GM19023 (cell line): ENCODE results near the gene ABHD15.

Experiments
- ATAC-seq: cut with Tn5 transposase; IDR thresholded peaks from one replicate; pipeline ENCODE4 v1.9.1; 2021; ENCODE audit warnings: mild to moderate bottlenecking, moderate library complexity; ENCODE audit not compliant: unreplicated experiment

The ABHD15 gene, protein sequence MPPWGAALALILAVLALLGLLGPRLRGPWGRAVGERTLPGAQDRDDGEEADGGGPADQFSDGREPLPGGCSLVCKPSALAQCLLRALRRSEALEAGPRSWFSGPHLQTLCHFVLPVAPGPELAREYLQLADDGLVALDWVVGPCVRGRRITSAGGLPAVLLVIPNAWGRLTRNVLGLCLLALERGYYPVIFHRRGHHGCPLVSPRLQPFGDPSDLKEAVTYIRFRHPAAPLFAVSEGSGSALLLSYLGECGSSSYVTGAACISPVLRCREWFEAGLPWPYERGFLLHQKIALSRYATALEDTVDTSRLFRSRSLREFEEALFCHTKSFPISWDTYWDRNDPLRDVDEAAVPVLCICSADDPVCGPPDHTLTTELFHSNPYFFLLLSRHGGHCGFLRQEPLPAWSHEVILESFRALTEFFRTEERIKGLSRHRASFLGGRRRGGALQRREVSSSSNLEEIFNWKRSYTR

DNA sequence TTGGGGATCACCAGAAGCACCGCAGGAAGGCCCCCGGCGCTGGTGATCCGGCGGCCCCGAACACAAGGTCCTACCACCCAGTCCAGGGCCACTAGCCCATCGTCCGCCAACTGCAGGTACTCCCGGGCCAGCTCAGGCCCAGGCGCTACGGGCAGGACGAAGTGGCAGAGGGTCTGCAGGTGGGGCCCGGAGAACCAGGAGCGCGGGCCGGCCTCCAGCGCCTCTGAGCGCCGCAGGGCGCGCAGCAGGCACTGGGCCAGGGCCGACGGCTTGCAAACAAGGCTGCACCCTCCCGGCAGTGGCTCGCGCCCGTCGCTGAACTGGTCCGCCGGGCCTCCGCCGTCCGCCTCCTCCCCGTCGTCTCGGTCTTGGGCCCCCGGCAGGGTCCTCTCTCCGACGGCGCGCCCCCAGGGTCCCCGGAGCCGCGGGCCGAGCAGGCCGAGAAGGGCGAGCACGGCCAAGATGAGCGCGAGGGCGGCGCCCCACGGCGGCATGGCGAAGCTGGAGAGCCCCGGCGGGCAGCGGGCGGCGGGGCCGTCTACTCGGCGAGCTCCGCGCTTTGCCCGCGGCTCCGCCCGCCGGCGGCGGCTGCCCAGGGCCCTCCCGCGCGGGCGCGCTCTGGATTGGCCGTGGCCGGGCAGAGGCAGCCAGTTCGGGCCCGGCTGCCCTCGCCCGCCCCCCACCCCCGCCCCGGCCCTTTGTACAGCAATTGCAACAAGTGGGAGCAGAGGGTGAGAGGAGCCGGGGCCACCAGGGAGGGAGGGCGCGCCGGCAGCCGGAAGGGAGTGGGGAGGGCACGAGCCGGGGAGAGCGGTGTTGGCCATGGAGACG lies at the start of gene ABHD15:
ABHD15 (minus strand) TSS at position 565 of the 831 bp plus-strand sequence; CDS start at position 494, 71 bp downstream.
- no peak for ATAC-seq

DNA sequence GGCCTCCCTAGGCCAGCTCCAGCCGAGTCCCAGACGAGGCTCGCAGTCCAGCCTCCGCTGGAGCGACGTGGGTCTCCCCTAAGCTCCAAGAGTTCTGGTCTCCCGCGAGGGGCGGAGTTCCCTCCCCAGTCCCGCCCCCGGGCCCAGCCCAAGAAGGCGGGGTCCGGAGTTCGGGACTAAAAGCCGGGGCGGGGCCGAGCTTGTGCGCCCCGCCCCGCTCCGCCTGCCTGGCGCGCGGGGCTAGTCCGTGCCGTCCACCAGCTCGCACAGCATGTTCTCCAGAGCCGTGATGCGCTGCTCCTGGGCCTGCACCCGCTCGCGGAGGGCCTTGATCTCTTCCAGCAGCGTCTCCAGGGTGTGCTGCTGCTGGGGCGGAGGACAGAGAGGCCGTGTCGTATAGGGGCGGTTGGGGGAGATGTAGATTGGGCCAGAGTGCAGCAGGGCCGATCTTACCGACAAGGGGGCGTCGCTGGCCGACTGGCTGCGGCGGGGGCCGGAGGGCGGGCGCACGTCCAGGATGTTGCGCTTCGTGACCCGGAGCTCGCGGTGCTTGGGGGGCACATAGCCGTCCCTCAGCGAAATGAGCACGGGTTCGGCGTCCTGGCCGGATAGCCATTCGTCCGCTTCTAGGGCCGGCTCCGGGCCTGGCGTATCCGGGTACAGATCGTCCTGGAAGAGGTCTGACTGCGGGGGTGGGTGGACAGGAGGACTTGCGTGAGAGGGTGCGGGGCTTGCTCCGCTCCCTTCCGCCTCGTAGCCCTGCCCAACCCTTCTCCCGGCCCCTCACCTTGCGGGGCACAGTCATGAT lies 48.9 kb upstream of the ABHD15 start:
- peak; percentile 61 for ATAC-seq

DNA sequence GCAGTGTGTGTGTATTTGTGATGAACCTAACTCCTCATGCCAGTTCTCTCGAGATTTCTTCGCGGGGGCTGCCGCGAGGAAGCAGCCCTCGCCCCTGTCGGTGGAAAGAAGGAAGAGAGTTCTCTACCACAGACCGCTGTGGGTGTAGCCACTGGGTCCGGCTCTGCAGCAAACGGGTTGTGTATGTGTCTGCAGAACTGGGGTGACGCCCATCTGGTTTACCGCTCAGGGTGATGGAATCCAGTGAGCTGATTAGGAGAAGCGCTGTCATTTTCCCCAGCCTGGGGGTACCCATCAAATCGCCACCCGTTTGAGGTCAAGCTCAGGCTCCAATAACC lies 48.2 kb upstream of the ABHD15 start:
- no peak for ATAC-seq

DNA sequence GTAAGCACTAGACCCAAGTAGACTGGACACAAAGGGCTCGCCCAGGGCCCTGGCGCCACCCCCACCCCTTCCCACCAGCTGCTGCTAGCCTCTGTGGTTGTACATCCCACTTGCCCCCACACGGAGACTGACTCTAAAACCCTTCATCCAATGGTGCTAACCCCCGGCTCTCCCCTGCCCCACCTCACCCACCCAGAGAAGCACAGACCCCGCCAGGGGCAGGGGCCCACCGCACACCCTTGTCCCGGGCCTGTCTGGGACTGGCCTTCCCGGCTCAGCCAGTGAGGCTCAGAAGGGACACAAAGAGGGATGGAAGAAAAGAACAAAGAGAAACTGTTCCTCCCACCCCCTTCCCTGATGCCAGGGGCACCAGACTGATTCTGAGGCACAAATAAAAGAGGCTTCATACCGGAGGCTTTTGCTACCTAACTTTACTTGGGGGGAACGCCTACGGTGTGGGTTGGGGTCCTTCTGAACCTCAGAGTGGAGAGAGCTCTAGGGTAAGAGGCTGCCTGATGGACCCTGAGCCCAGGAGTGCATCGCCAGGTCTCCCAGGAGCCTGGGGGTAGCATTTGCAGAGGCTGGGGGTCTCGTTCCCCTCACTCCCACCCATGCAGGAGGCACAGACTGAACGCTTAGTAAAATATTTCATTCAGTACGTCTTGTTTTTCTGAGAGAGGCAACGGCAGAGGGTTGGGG lies 47.7 kb upstream of the ABHD15 start:
- no peak for ATAC-seq

DNA sequence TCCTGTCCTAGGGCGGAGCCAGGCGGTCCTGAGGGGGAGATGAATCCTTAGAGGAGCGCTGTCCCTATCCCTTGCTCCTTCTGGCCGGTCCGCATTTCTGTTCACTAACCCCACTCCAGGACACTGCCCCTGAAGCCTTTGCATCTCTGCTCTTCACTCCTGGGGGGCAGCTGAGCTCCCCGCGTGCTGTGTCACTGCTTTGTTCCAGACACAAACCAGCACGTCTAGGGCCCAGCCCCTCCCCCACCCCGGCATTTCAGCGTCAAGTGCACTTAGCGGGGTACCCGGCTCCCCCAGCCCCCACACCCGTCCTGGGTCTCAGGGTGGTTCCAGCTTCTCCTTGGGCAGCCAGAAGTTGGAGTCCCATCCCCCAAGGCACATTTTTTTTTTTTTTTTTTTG lies 47.0 kb upstream of the ABHD15 start:
- ATAC-seq = no peak

DNA sequence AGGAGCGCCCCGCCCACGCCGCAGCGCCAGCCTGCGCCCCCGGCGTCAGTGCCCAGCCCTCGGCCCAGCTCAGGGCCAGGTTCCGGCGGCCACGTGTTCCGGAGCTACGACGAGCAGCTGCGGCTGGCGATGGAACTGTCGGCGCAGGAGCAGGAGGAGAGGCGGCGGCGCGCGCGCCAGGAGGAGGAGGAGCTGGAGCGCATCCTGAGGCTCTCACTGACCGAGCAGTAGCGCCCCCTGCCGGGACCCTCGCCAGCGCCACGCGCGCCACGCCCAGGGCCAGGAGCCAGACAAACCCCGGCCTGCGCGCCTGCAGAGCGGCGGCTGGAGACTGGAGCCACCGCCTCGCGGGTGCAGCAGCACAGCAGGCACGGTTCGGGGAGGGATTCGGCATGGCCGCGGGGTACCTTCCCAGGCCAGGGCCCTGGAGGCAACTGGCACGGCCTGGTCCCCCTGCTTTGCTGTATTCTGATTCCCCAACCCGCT lies 46.6 kb upstream of the ABHD15 start:
- no peak for ATAC-seq

DNA sequence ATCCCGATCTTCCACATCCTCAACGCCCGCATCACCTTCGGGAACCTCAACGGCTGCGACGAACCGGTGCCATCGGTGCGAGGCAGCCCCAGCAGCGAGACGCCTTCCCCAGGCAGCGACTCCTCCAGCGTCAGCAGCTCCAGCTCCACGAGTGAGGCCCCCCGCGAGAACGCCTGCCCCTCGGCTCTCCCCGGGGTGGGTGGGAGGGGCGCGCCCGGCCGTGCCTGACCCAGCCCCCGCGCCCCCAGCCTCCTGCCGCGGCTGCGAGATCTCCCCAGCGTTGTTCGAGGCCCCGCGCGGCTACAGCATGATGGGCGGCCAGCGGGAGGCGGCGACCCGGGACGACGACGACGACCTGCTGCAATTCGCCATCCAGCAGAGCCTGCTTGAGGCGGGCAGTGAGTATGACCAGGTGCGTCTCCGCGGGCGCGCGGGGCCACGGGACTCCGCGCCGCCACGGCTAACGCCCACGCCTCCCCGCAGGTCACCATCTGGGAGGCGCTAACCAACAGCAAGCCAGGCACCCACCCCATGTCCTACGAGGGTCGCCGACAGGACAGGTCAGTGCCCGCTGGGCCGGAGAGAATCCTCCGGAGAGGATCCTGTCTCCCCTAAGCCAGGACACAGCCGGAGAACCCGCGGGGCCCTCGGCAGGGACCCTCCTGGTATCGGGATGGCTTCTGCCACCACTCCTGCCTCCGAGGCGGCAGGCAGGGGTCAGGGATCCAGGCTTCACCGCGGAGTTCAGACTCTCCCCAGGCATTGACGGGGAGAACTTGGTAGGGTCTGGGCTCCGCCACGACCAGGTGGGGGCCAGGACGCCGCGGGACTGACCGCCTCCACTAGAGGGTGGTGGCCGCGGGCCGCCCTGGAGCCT lies 45.8 kb upstream of the ABHD15 start:
- ATAC-seq = no peak

DNA sequence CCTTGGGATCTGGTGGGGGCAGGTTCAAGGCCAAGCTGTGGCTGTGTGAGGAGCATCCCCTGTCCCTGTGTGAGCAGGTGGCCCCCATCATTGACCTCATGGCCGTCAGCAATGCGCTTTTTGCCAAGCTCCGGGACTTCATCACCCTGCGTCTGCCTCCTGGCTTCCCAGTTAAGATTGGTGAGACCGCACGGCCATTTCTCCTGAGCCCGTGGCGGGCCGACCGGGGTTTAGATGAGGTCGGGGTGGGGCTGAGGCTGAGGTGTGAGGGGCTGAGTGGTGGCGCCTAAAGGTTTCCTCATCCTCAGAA lies 45.2 kb upstream of the ABHD15 start:
- no peak for ATAC-seq

DNA sequence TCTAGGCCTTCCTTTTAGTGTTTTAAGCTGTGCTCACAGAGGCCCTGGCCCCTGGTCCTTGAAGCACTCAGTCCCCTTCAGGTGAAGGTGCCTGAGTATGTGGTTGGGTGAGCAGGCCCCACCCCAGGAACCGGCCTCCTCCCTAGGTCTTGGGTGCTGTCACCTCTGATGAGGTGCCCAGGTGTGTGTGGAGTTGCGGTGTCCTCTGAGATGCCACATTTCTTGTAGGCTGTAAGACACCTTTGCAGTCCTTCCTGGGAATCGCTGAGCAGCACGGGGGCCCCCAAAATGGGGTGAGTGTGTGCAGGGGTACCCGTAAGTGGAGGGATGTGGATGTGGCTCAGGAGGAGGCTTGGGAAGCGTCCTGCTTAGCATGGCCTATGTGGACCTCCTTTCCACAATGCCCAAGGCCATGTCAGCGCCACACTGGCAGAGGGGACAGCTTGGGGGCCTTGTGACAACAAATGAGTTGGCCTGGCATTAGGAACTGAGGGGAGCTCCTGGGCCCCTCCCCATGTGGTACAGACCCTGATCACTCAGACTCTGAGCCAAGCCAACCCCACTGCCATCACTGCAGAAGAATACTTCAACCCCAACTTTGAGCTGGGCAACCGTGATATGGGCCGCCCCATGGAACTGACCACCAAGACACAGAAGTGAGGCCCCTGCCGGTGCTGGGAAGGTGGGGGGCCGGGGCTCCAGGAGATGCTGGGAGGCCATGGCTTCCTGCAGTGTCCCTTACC lies 44.7 kb upstream of the ABHD15 start:
- ATAC-seq = no peak

DNA sequence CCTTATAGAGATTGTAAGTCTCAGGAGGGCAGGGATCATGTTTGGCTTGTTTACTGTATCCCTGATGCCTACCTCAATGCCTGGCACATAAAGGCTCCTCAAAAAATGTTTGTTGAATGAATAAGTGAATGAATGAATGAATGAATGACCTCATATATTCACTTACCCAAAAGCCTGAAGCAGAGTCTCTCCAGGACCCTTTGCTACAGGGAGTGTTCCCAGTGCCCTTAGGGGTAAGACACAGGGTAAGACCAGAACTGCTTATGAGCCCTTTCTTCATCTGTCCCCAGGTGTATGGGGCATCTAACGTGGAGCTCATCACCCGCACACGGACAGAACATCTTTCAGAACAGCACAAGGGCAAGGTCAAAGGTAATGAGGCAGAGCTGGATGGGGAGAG lies 43.6 kb upstream of the ABHD15 start:
- ATAC-seq = no peak

DNA sequence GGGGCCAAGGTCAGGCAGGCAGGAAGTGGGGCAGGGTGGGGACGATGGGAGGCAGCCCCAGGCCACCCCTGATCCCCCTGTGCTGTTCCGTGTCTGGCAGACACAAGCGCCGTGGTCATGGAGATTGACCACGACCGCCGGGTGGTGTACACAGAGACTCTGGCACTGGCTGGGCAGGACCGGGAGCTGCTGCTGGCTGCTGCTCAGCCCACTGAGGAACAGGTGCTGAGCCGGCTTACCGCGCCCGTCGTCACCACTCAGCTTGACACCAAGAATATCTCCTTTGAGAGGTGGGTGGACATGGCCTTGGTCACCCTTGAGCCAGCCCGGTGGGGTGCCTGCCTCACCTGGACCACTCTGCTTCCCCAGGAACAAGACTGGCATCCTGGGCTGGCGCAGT lies 42.1 kb upstream of the ABHD15 start:
- no peak for ATAC-seq

DNA sequence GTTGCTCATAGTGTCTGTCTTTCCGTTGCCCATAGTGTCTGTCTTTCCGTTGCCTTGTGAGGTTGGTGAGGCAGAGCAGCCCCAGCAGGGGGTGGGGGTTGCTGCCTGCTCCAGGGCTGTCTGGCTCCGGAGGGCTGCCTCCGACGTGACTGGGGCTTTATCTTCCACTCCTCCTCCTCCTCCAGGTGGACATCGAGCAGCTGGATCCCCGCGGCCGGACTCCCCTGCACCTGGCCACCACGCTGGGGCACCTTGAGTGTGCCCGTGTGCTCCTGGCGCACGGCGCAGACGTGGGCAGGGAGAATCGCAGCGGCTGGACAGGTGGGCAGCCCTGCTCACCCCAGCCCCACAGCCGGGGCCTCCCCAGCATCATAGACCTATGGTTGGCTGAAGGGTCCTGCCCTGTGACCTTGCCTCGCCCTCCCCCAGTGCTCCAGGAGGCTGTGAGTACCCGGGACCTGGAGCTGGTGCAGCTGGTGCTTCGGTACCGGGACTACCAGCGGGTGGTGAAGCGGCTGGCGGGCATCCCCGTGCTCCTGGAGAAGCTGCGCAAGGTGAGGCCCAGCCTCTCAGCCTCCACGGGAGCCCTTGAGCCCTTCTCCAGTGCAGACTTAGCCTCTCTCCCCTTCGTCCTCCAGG lies 40.8 kb upstream of the ABHD15 start:
- ATAC-seq = no peak

DNA sequence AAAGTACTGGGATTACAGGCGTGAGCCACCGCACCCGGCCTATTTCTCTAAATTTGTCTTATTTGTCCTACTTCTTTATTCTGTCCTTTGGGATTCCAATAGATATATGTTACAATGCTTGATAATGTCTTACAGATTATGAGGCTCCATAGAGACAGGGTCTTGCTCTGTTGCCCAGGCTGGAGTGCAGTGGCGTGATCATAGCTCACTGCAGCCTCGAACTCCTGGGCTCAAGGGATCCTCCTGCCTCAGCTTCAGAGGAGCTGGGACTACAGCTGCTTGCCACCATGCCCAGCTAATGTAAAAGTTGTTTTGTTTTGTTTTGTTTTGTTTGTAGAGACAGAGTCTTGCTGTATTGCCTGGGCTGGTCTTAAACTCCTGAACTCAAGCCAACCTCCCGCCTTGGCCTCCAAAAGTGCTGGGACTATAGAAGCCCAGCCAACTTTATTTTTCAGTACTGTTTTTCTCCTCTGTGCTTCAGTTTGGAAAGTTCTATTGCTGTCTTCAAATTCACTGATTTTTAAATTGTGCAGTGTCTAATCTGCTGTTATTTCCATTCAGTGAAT lies 36.4 kb upstream of the ABHD15 start:
- ATAC-seq = no peak

DNA sequence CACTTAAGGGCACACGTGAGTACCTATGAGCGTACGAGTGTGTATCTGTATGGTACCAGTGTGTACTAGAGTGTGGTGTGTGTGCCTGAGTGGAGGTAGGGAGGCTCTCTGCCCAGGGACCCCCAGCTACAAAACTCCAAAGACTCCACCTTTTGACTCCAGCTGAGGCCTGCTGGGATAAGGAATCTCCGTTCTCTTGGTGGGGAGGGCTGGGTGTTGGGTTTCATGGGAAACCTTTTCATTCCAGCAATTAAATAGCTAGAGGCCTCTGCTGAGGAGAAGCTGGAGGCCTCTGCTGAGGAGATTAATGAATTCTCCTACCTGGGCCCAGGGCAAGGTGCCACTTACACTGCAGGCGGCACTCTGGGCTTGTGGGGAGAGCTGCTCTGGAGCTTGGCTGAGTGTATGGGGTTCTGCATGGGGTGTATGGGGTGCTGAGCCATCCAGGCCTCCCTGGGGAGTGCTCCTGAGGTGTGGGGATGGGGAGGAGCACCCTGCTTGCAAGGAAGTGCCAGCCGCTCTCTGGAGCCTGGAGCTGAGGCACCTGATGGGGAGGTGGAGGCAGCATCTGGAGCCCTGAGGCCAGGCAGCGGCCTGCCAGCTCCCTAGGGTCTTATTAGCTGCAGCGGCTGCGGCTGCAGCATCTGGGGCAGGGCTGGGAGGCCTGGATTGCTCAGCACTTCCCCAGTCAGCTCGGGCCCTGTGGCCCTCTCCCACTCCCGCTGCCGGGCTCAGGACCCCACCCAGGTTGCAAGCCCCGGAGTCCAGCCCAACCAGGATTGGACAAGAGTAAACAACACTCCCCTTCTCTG lies 30.7 kb upstream of the ABHD15 start:
- ATAC-seq = no peak

DNA sequence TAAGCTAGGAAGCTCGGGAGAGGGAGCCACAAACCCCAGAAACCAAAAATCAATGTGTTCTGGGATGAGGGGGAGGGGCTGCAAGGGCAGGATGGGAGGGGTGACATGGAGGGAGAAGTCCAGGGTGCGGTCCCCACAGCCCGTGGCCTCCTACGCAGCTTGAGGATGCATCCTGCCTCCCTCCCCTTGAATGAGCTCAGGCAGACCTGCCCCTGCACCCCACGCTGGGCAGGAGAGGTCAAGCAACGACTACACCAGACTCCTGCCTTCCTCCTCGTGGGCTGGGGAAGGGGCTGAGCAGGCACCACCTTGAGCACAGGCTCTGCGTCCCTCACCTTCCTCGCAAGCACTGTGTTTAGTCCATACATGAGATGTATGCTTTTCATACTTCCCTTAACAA lies 30.0 kb upstream of the ABHD15 start:
- ATAC-seq = no peak

DNA sequence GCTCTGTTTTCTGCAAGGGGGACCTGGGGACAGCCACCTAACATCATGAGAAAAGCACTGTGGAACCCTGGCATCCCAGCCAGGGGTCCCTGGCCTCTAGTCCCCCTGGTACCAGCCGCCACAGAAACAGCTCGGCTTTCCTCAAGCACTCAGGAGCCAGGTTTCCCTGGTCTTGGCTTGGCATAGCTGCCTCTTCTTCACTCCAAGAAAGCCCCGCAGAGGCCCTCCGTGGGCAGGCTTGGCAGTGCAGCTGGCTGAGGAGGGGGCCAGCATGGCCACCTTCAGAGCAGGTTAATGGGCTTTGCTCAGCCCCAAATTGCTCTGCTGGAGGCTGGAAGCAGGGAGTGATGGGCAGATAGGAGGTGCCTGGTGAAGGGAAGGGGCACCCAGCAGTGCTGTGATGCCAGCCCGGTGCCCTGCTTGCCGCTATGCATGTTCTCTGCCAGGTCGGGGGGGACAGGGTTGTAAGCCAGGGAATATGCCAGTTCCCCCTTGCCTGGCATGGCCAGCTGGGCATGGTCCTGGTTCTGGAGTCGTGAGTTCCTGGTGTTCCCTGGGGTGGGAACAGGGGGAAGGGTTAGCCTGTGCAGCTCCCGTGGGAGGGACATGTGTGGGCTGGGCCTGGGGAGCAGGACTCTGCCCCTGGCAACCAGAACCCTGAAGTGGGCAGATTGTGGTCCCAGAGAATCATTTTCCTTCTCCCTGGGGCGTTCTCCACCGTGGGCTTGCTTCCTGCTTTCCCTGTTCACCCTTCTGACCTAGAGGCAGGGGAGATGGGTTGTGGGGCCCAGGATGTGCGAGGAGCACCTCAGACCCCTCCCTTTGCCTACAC lies 29.3 kb upstream of the ABHD15 start:
- ATAC-seq = no peak
